B cell (primary cell): ENCODE results near the gene SH3TC1.

Experiments used
- CTCF ChIP-seq: fragments of 200-600 bp; IDR thresholded peaks from one replicate; pipeline ENCODE4 v1.8.0; 2022; ENCODE audit warnings: antibody characterized with exemption, mild to moderate bottlenecking
- EZH2 ChIP-seq: IDR thresholded peaks from 2 replicates; pipeline ENCODE4 v1.6.1; 2012; ENCODE audit warnings: borderline replicate concordance, low read depth, mild to moderate bottlenecking, moderate library complexity, low read length; ENCODE audit not compliant: insufficient read depth, poor library complexity, severe bottlenecking

- TF ChIP-seq CTCF (no peak), EZH2 (no peak)
Measured at GRCh38 chr4:8179771-8180170, 19.3 kb upstream of the SH3TC1 start.
